NT2/D1 (cell line): ENCODE results near the gene KCNQ1.

Experiments
- SUZ12 ChIP-seq: IDR thresholded peaks from 2 replicates; pipeline ENCODE4 v1.6.1; 2011; ENCODE audit not compliant: insufficient read length, insufficient read depth; ENCODE audit errors: extremely low read depth
- YY1 ChIP-seq: IDR thresholded peaks from 2 replicates; pipeline ENCODE4 v1.6.1; 2011; ENCODE audit not compliant: insufficient read length, insufficient read depth
- ZNF274 ChIP-seq: IDR thresholded peaks from 2 replicates; pipeline ENCODE4 v1.6.1; 2011; ENCODE audit warnings: mild to moderate bottlenecking, low read depth, low read length

- TF ChIP-seq YY1 (no peak), ZNF274 (no peak), SUZ12 (no peak)
Observed at GRCh38 chr11:2707736-2708135, 262.9 kb downstream of the KCNQ1 start.
